Measurements from ENCODE around the gene PAPSS1.

GRCh38 chr4:107757283-107757682 lies 37.2 kb upstream of the PAPSS1 start:
- TF ChIP-seq CTCF (IDR thresholded peaks at IDR 0.05; ENCODE audit: low read depth, low read length, poor library complexity, severe bottlenecking) (no peak), EZH2phosphoT487 (IDR thresholded peaks at IDR 0.05; ENCODE audit: borderline replicate concordance, low read length) (no peak)

Data from DOHH2 (cell line).